Natural killer cell (primary cell): ENCODE measurements around the gene INSC. TPM values are rescaled to one million over a fixed set of nuclear protein-coding genes. Genes with fewer than 3 reads are reported as not detected.

ENCODE experiments used
- ATAC-seq, 3 donors: fragments of 150-1000 bp in 2 of 3; fragments of 200-7000 bp in 1 of 3; cut with Tn5 transposase; 1 replicate in 1 of 3; 2 replicates in 2 of 3; pipeline ENCODE4 v1.10.0; 2021; ENCODE audit warnings: mild to moderate bottlenecking in 2 of 3, moderate library complexity in 2 of 3
- DNase-seq, 2 donors: peaks; one replicate each; pipeline versions ENCODE4 v3.0.0 to v3.0.0-alpha.2; 2013 to 2021; ENCODE audit warnings: mixed read lengths in 1 of 2
- H3K27ac ChIP-seq: one replicate; pipeline ENCODE4 v1.5.1; 2013; ENCODE audit warnings: mild to moderate bottlenecking, low read length
- H3K27me3 ChIP-seq: one replicate; pipeline ENCODE4 v1.6.1; 2013; ENCODE audit warnings: low read length; ENCODE audit not compliant: control insufficient read depth, insufficient read depth
- H3K36me3 ChIP-seq: one replicate; pipeline ENCODE4 v1.6.1; 2013; ENCODE audit warnings: low read length; ENCODE audit not compliant: control insufficient read depth, insufficient read depth
- H3K4me1 ChIP-seq: one replicate; pipeline ENCODE4 v1.6.1; 2013; ENCODE audit warnings: low read length; ENCODE audit not compliant: control insufficient read depth, insufficient read depth
- H3K4me3 ChIP-seq: one replicate; pipeline ENCODE4 v1.5.1; 2013; ENCODE audit warnings: low read length
- H3K9me3 ChIP-seq: one replicate; pipeline ENCODE4 v1.6.1; 2013; ENCODE audit warnings: low read length; ENCODE audit not compliant: control insufficient read depth, insufficient read depth
- H3K27ac Mint-ChIP-seq, 2 donors: one replicate each; pipeline ENCODE4 v1.8.0; 2022; ENCODE audit warnings: mild to moderate bottlenecking in 2 of 2, mixed read lengths in 2 of 2, moderate library complexity in 1 of 2
- H3K27me3 Mint-ChIP-seq, 2 donors: one replicate each; pipeline ENCODE4 v1.8.0; 2022; ENCODE audit warnings: low read depth in 2 of 2, mixed read lengths in 2 of 2
- H3K36me3 Mint-ChIP-seq: one replicate; pipeline ENCODE4 v1.8.0; 2022; ENCODE audit warnings: mixed read lengths
- H3K4me1 Mint-ChIP-seq, 2 donors: one replicate each; pipeline ENCODE4 v1.8.0; 2022; ENCODE audit warnings: mixed read lengths in 2 of 2
- H3K4me3 Mint-ChIP-seq: one replicate; pipeline ENCODE4 v1.8.0; 2022; ENCODE audit warnings: mild to moderate bottlenecking, moderate library complexity, mixed read lengths
- H3K9me3 Mint-ChIP-seq, 2 donors: one replicate each; pipeline ENCODE4 v1.8.0; 2022; ENCODE audit warnings: mixed read lengths in 2 of 2
- CTCF ChIP-seq: fragments of 200-600 bp; IDR thresholded peaks from one replicate; pipeline ENCODE4 v1.8.0; 2022; ENCODE audit warnings: antibody characterized with exemption
- WGBS: methylation state at CpG from one replicate; pipeline ENCODE4 v1.1.7; 2013; ENCODE audit warnings: missing lambda C conversion rate; ENCODE audit not compliant: insufficient coverage; 5-methylcytosine and 5-hydroxymethylcytosine counted together
- intact Hi-C: fragments of 100-400 bp; cut with micrococcal nuclease; formaldehyde crosslinking; loops from one replicate; pipeline ENCODE4 v1.14.2; 2022
- total RNA-seq, 4 donors: library from RNA; stranded (reverse); fragments of 120-200 nt in 1 of 4; gene quantifications; one replicate each; pipeline versions ENCODE4 v1.2.3 to v1.2.4, GENCODE V29; 2013 to 2022

Gene INSC
- total RNA-seq, 3 donors from 2014 or later (not counting 1 experiment from before 2014, with no cell fraction given) = 0.16 to 0.27 TPM; not detected in 1

GRCh38 chr11:15276621-15277020 lies 161.9 kb downstream of the INSC start:
- DNase-seq (no peak), ATAC-seq (no peak)
- Histone ChIP-seq H3K27ac (no peak overlapping the region), H3K4me3 (no peak overlapping the region), H3K36me3 (no peaks in the 10 kb centered on the region), H3K9me3 (no peaks in the 10 kb centered on the region), H3K27me3 (no peaks in the 10 kb centered on the region), H3K4me1 (no peaks in the 10 kb centered on the region)
- Mint-ChIP-seq H3K36me3 (no peaks in the 10 kb centered on the region), H3K4me1 (no peaks in the 10 kb centered on the region), H3K9me3 (no peaks in the 10 kb centered on the region), H3K4me3 (no peak overlapping the region), H3K27me3 (peaks cover 0 to 16% of the 10 kb centered on the region in 2 donors), H3K27ac (no peak overlapping the region)
- intact Hi-C loops = no loop called here
- no peak for TF ChIP-seq CTCF
- WGBS = 48% methylated on average over 3 of the region's 3 CpGs

GRCh38 chr11:15278128-15278527 lies 163.4 kb downstream of the INSC start:
- intact Hi-C loops = no loop called here
- Histone ChIP-seq H3K27ac (no peak overlapping the region), H3K36me3 (no peaks in the 10 kb centered on the region), H3K9me3 (no peaks in the 10 kb centered on the region), H3K4me3 (no peak overlapping the region), H3K4me1 (no peaks in the 10 kb centered on the region), H3K27me3 (no peaks in the 10 kb centered on the region)
- H3K9me3 Mint-ChIP-seq = no peaks in the 10 kb centered on the region
- no peak overlapping the region for H3K27ac Mint-ChIP-seq
- WGBS = 74% methylated on average over 5 of the region's 5 CpGs
- DNase-seq (no peak), ATAC-seq (no peak)
- no peak for TF ChIP-seq CTCF
- peaks cover 3 to 26% of the 10 kb centered on the region in 2 donors for H3K27me3 Mint-ChIP-seq
- no peaks in the 10 kb centered on the region for H3K4me1 Mint-ChIP-seq
- H3K4me3 Mint-ChIP-seq = no peak overlapping the region
- H3K36me3 Mint-ChIP-seq = no peaks in the 10 kb centered on the region

- no peaks in the 10 kb centered on the region for H3K9me3 ChIP-seq
- H3K9me3 Mint-ChIP-seq = peaks cover 0 to 2% of the 10 kb centered on the region in 2 donors
- H3K4me3 ChIP-seq = no peak overlapping the region
- peaks cover 5 to 18% of the 10 kb centered on the region in 2 donors for H3K27me3 Mint-ChIP-seq
- DNase-seq (no peak), ATAC-seq (no peak)
- H3K27ac ChIP-seq = no peak overlapping the region
- no peaks in the 10 kb centered on the region for H3K36me3 Mint-ChIP-seq
- no peak overlapping the region for H3K27ac Mint-ChIP-seq
- intact Hi-C loops = no loop called here
- H3K4me3 Mint-ChIP-seq = no peak overlapping the region
- H3K4me1 Mint-ChIP-seq = no peaks in the 10 kb centered on the region
- H3K36me3 ChIP-seq = no peaks in the 10 kb centered on the region
- TF ChIP-seq CTCF = no peak
- H3K27me3 ChIP-seq = no peaks in the 10 kb centered on the region
- H3K4me1 ChIP-seq = no peaks in the 10 kb centered on the region
These were observed 165.7 kb downstream of the INSC start for GRCh38 chr11:15280393-15280792.

- Histone ChIP-seq H3K4me1 (no peaks in the 10 kb centered on the region), H3K36me3 (no peaks in the 10 kb centered on the region), H3K4me3 (no peak overlapping the region), H3K27ac (no peak overlapping the region), H3K9me3 (no peaks in the 10 kb centered on the region), H3K27me3 (no peaks in the 10 kb centered on the region)
- intact Hi-C loops = no loop called here
- TF ChIP-seq CTCF = no peak
- no peak overlapping the region for H3K4me3 Mint-ChIP-seq
- DNase-seq = no peak
- no peaks in the 10 kb centered on the region for H3K36me3 Mint-ChIP-seq
- no peak overlapping the region for H3K27ac Mint-ChIP-seq
- H3K9me3 Mint-ChIP-seq = peaks cover 0 to 2% of the 10 kb centered on the region in 2 donors
- no peak for ATAC-seq
- H3K27me3 Mint-ChIP-seq = peaks cover 7 to 15% of the 10 kb centered on the region in 2 donors
- H3K4me1 Mint-ChIP-seq = no peaks in the 10 kb centered on the region
- WGBS = 92% methylated on average over 2 of the region's 2 CpGs
These were observed 168.0 kb downstream of the INSC start for GRCh38 chr11:15282754-15283153.
